ENCODE measurements around the gene FBXL7. TPM values are rescaled to one million over a fixed set of nuclear protein-coding genes. Genes with fewer than 3 reads are reported as not detected.

The FBXL7 gene
- total RNA-seq, 5 donors from 2014 or later (not counting 1 experiment from before 2014, with no cell fraction given) = 0.06 to 0.07 TPM; not detected in 3

DNA sequence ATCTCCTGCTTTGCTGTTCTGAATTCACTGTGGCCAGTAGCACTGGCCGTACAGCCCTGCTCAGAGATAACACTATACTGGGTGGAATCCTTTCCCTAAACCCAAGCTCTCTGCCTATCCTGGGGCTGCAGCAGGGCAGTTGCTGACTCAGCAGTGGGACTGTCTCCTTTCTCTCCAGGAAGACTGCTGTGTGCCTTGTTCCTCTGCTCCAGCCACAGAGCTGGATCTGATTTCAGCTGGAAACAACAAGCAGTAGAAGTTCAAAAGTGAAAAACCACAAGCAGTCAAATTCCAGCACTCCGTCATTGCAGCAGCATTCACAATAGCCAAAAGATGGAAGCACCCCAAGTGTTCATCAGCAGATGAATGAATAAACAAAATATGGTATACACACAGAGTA lies 105.0 kb downstream of the FBXL7 start:
- CTCF ChIA-PET = no interaction called here
- ATAC-seq (replicated peaks in 1 of 4) (no peak), DNase-seq (no peak)
- Mint-ChIP-seq H3K27ac (no peak overlapping the region), H3K27me3 (no peaks in the 10 kb centered on the region), H3K9me3 (peaks cover 0 to 7% (median 3%) of the 10 kb centered on the region in 3 donors), H3K36me3 (no peaks in the 10 kb centered on the region), H3K4me1 (no peaks in the 10 kb centered on the region), H3K4me3 (no peak overlapping the region)
- Histone ChIP-seq H3K27me3 (replicated peaks in 1 of 2; ENCODE audit: control insufficient read depth in 2 of 2, extremely low read depth in 1 of 2, insufficient read depth in 2 of 2, low read length in 1 of 2) (no peaks in the 10 kb centered on the region), H3K9me3 (no peaks in the 10 kb centered on the region), H3K4me3 (ENCODE audit: control insufficient read depth in 1 of 2, extremely low read depth in 1 of 2, low read length in 1 of 2) (no peak overlapping the region), H3K27ac (ENCODE audit: low read length) (no peak overlapping the region), H3K4me1 (ENCODE audit: control insufficient read depth in 1 of 2, extremely low read depth in 1 of 2, insufficient read depth in 2 of 2, low read length in 2 of 2) (no peaks in the 10 kb centered on the region), H3K36me3 (ENCODE audit: control insufficient read depth in 2 of 2, extremely low read depth in 1 of 2, insufficient read depth in 1 of 2, low read length in 1 of 2) (no peaks in the 10 kb centered on the region)
- WGBS (ENCODE audit: insufficient coverage) = 100% methylated on average over 1 of the region's 2 CpGs
- POLR2A ChIA-PET = interaction anchor here in 1 of 2 donors (0.7 kb wide), 1 partner anchor 1182 kb away, joined by 3 read pairs; no protein-coding TSS in a partner anchor

DNA sequence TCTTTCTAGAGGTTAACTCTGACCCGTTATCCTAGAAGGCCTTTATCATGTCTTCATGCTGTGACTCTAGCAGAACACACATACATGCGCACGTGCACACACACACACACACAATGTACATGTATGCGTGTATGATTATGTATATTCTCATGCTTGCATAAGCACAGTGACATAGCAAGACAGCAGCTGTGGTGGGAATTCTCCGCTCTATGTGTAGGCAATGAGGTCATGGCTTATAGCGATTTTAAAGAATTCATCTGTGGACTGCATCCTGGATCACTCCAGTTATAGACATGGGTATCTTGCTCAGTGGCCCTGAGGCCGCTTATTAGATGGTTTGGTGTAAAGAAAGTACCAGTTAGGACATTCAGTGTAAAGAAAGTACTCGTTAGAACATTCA lies 106.2 kb downstream of the FBXL7 start:
- POLR2A ChIA-PET = no interaction called here
- H3K4me1 Mint-ChIP-seq = no peaks in the 10 kb centered on the region

DNA sequence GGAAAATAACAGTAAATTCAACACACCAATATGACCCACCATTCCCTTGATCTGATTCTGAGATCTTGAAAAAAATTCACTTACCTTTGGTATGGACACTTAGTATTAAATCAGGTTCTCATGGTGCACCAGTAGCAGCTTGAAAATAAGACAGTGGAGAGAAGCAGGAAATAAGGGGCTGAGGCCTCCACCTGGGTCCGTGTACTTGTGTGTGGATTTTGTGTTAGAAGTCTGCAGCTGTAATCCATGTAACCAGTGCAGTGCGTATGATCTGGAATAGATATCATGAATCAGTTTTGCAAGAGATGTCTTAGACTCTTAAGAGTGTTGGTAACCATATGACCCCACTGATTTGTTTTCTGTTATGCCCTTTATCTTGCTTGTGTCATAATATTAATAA lies 107.1 kb downstream of the FBXL7 start:
- Mint-ChIP-seq H3K4me1 (no peaks in the 10 kb centered on the region), H3K27ac (no peak overlapping the region), H3K9me3 (peaks cover 0 to 9% (median 3%) of the 10 kb centered on the region in 3 donors), H3K27me3 (no peaks in the 10 kb centered on the region), H3K36me3 (no peaks in the 10 kb centered on the region), H3K4me3 (no peak overlapping the region)
- ChIA-PET CTCF (no interaction called here), POLR2A (no interaction called here)
- Histone ChIP-seq H3K4me1 (ENCODE audit: control insufficient read depth in 1 of 2, extremely low read depth in 1 of 2, insufficient read depth in 2 of 2, low read length in 2 of 2) (no peaks in the 10 kb centered on the region), H3K27ac (ENCODE audit: low read length) (no peak overlapping the region), H3K27me3 (replicated peaks in 1 of 2; ENCODE audit: control insufficient read depth in 2 of 2, extremely low read depth in 1 of 2, insufficient read depth in 2 of 2, low read length in 1 of 2) (no peaks in the 10 kb centered on the region), H3K36me3 (ENCODE audit: control insufficient read depth in 2 of 2, extremely low read depth in 1 of 2, insufficient read depth in 1 of 2, low read length in 1 of 2) (no peaks in the 10 kb centered on the region), H3K9me3 (no peaks in the 10 kb centered on the region), H3K4me3 (ENCODE audit: control insufficient read depth in 1 of 2, extremely low read depth in 1 of 2, low read length in 1 of 2) (no peak overlapping the region)
- ATAC-seq (replicated peaks in 1 of 4) = no peak
- no peak for DNase-seq
- WGBS (ENCODE audit: insufficient coverage) = 64% methylated on average over 2 of the region's 2 CpGs

More for the DNA sequence above, 106.2 kb downstream of the FBXL7 start:
- H3K9me3 Mint-ChIP-seq = peaks cover 0 to 9% (median 3%) of the 10 kb centered on the region in 3 donors
- DNase-seq = no peak
- 65% methylated on average over 4 of the region's 8 CpGs for WGBS (ENCODE audit: insufficient coverage)
- no peaks in the 10 kb centered on the region for H3K27me3 Mint-ChIP-seq
- ATAC-seq (replicated peaks in 1 of 4) = no peak
- no peak overlapping the region for H3K4me3 ChIP-seq (ENCODE audit: control insufficient read depth in 1 of 2, extremely low read depth in 1 of 2, low read length in 1 of 2)
- H3K27me3 ChIP-seq (replicated peaks in 1 of 2; ENCODE audit: control insufficient read depth in 2 of 2, extremely low read depth in 1 of 2, insufficient read depth in 2 of 2, low read length in 1 of 2) = no peaks in the 10 kb centered on the region
- H3K9me3 ChIP-seq = no peaks in the 10 kb centered on the region
- CTCF ChIA-PET = no interaction called here
- no peaks in the 10 kb centered on the region for H3K36me3 Mint-ChIP-seq
- H3K36me3 ChIP-seq (ENCODE audit: control insufficient read depth in 2 of 2, extremely low read depth in 1 of 2, insufficient read depth in 1 of 2, low read length in 1 of 2) = no peaks in the 10 kb centered on the region
- H3K4me1 ChIP-seq (ENCODE audit: control insufficient read depth in 1 of 2, extremely low read depth in 1 of 2, insufficient read depth in 2 of 2, low read length in 2 of 2) = no peaks in the 10 kb centered on the region
- H3K27ac ChIP-seq (ENCODE audit: low read length) = no peak overlapping the region
- H3K27ac Mint-ChIP-seq = no peak overlapping the region
- no peak overlapping the region for H3K4me3 Mint-ChIP-seq

DNA sequence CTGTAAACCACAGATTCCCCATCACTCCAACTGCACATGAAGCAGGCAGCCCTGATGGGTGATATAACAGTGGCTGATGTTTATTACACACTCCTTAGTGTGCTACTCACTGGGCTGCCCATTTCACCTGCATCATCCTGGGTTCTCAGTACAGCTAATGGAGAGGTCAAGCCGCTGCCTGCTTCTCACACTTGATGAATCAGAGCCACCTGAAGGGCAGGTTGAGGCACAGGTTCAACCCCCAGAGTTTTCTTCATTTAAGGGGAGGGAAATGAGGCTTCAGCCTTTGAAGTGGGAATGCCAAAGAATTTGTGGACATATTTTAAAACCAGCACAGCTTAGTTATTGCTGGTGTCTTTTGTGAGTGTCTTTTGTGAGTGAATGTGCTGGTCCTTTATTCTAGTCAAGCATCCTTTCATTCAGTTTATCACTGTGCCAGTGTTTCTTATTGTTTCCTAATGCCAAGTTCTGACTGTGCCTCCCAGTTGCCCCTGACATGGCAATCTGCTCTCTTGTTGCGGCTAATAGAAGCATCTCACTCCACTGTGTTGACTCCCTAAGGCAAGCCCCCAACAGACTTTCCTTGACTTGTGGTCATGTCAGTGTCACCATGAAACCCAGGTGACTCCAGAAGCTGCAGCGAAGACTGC lies 109.2 kb downstream of the FBXL7 start:
- Mint-ChIP-seq H3K36me3 (no peaks in the 10 kb centered on the region), H3K27ac (no peak overlapping the region), H3K4me3 (no peak overlapping the region), H3K27me3 (no peaks in the 10 kb centered on the region), H3K4me1 (no peaks in the 10 kb centered on the region), H3K9me3 (peaks cover 0 to 9% (median 0%) of the 10 kb centered on the region in 3 donors)
- no peak for ATAC-seq (replicated peaks in 1 of 4)
- Histone ChIP-seq H3K27ac (ENCODE audit: low read length) (no peak overlapping the region), H3K4me1 (ENCODE audit: control insufficient read depth in 1 of 2, extremely low read depth in 1 of 2, insufficient read depth in 2 of 2, low read length in 2 of 2) (no peaks in the 10 kb centered on the region), H3K4me3 (ENCODE audit: control insufficient read depth in 1 of 2, extremely low read depth in 1 of 2, low read length in 1 of 2) (no peak overlapping the region), H3K9me3 (no peaks in the 10 kb centered on the region), H3K36me3 (ENCODE audit: control insufficient read depth in 2 of 2, extremely low read depth in 1 of 2, insufficient read depth in 1 of 2, low read length in 1 of 2) (no peaks in the 10 kb centered on the region), H3K27me3 (replicated peaks in 1 of 2; ENCODE audit: control insufficient read depth in 2 of 2, extremely low read depth in 1 of 2, insufficient read depth in 2 of 2, low read length in 1 of 2) (no peaks in the 10 kb centered on the region)
- no peak for DNase-seq
- ChIA-PET CTCF (no interaction called here), POLR2A (no interaction called here)
- 84% methylated on average over 3 of the region's 3 CpGs for WGBS (ENCODE audit: insufficient coverage)

DNA sequence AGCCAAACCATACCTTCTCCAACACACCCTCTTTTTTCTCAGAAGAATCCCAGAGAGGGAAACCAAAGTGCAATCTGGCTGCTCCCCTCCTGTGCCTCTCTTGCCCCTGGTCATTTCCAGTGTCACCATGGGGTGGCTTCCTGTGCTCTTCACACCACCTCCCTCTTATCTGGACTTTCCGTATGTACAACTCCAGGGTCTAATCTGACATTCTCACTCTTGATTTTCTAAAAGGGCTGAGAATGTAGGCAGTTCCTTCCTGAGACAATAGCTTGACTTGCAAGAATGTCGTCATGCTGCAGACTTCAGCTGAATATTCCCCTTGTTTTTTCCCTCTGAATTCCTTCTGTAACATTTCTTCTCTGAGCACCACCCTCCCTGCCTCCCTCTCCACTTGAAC lies 110.2 kb downstream of the FBXL7 start:
- no peak for ATAC-seq (replicated peaks in 1 of 4)
- Mint-ChIP-seq H3K27ac (no peak overlapping the region), H3K9me3 (peaks cover 0 to 9% (median 0%) of the 10 kb centered on the region in 3 donors), H3K4me3 (no peak overlapping the region), H3K36me3 (no peaks in the 10 kb centered on the region), H3K27me3 (no peaks in the 10 kb centered on the region), H3K4me1 (no peaks in the 10 kb centered on the region)
- Histone ChIP-seq H3K36me3 (ENCODE audit: control insufficient read depth in 2 of 2, extremely low read depth in 1 of 2, insufficient read depth in 1 of 2, low read length in 1 of 2) (no peaks in the 10 kb centered on the region), H3K9me3 (no peaks in the 10 kb centered on the region), H3K4me3 (ENCODE audit: control insufficient read depth in 1 of 2, extremely low read depth in 1 of 2, low read length in 1 of 2) (no peak overlapping the region), H3K27ac (ENCODE audit: low read length) (no peak overlapping the region), H3K4me1 (ENCODE audit: control insufficient read depth in 1 of 2, extremely low read depth in 1 of 2, insufficient read depth in 2 of 2, low read length in 2 of 2) (no peaks in the 10 kb centered on the region), H3K27me3 (replicated peaks in 1 of 2; ENCODE audit: control insufficient read depth in 2 of 2, extremely low read depth in 1 of 2, insufficient read depth in 2 of 2, low read length in 1 of 2) (no peaks in the 10 kb centered on the region)
- POLR2A ChIA-PET = no interaction called here
- CTCF ChIA-PET = no interaction called here
- WGBS (ENCODE audit: insufficient coverage) = 100% methylated on average over 1 of the region's 2 CpGs
- DNase-seq = no peak

DNA sequence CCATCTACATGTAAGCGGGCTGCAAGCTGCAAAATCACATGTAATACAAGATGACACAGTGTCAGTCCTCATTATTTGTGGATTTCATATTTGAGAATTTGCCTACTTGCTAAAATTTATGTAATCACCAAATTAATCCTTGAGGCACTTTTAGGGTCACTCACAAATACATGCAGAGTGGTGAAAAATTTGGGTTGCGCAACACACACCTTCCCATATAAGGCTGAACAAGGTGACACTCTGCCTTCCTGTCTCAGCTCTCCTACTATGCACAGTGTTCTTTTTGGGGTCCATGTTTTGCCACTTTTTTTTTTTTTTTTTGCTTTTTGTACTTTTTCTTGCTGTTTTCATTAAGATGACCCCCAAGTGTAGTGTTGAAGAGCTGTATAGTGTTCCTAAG lies 111.0 kb downstream of the FBXL7 start:
- no peaks in the 10 kb centered on the region for H3K36me3 ChIP-seq (ENCODE audit: control insufficient read depth in 2 of 2, extremely low read depth in 1 of 2, insufficient read depth in 1 of 2, low read length in 1 of 2)
- POLR2A ChIA-PET = no interaction called here
- H3K4me3 ChIP-seq (ENCODE audit: control insufficient read depth in 1 of 2, extremely low read depth in 1 of 2, low read length in 1 of 2) = no peak overlapping the region
- no peak overlapping the region for H3K27ac ChIP-seq (ENCODE audit: low read length)
- no peaks in the 10 kb centered on the region for H3K4me1 ChIP-seq (ENCODE audit: control insufficient read depth in 1 of 2, extremely low read depth in 1 of 2, insufficient read depth in 2 of 2, low read length in 2 of 2)
- ATAC-seq (replicated peaks in 1 of 4) (no peak), DNase-seq (no peak)
- no peaks in the 10 kb centered on the region for H3K27me3 Mint-ChIP-seq
- no peaks in the 10 kb centered on the region for H3K27me3 ChIP-seq (replicated peaks in 1 of 2; ENCODE audit: control insufficient read depth in 2 of 2, extremely low read depth in 1 of 2, insufficient read depth in 2 of 2, low read length in 1 of 2)
- WGBS (ENCODE audit: insufficient coverage) = 100% methylated on average over 1 of the region's 2 CpGs
- H3K36me3 Mint-ChIP-seq = no peaks in the 10 kb centered on the region
- H3K4me1 Mint-ChIP-seq = no peaks in the 10 kb centered on the region
- no peak overlapping the region for H3K27ac Mint-ChIP-seq
- no peak overlapping the region for H3K4me3 Mint-ChIP-seq
- CTCF ChIA-PET = no interaction called here
- peaks cover 0 to 9% (median 0%) of the 10 kb centered on the region in 3 donors for H3K9me3 Mint-ChIP-seq
- no peaks in the 10 kb centered on the region for H3K9me3 ChIP-seq

All from T-cell (primary cell).